Measurements from ENCODE around the gene VGLL1. TPM values are rescaled to one million over a fixed set of nuclear protein-coding genes. Genes with fewer than 3 reads are reported as not detected.
A peak's percentile ranks its signal among the peaks of the same experiment; 100 is the strongest.

The VGLL1 gene
- total and polyA plus RNA-seq, 10 of the 15 experiments (the other 5 are each of a cell fraction or from before 2014, with no cell fraction given) = not detected

- no peaks in the 10 kb centered on the region for H3K36me3 ChIP-seq (ENCODE audit: control insufficient read depth in 2 of 2, insufficient read depth in 2 of 2, low read length in 1 of 2)
- TSS peak; percentile 98 for BruUV-seq (replicated peaks)
- ChIA-PET POLR2A (no interaction called here), CTCF (no interaction called here), SMC1A (ENCODE audit: uncharacterized antibody, unreplicated experiment) (no interaction called here), RAD21 (ENCODE audit: unreplicated experiment) (interaction anchor here (2.2 kb wide), 1 partner anchor 199 kb away, joined by 6 read pairs; no protein-coding TSS in a partner anchor)
- H3K9ac ChIP-seq (ENCODE audit: control insufficient read depth, insufficient read depth, low read length) = peak overlapping the region; percentile 87
- ATAC-seq = no peak; the same call in 2 of the 3 replicates
- 0 out of 2 replicates have a peak, but pooled peaks have one; percentile 61 for TF ChIP-seq POLR2AphosphoS5 (IDR thresholded peaks at IDR 0.05; ENCODE audit: low read length)
- TF ChIP-seq CREM (IDR thresholded peaks at IDR 0.05; ENCODE audit: low read depth) = no peak
- no peak for TF ChIP-seq ZNF622 (IDR thresholded peaks at IDR 0.05)
- TF ChIP-seq, protein P1, sequence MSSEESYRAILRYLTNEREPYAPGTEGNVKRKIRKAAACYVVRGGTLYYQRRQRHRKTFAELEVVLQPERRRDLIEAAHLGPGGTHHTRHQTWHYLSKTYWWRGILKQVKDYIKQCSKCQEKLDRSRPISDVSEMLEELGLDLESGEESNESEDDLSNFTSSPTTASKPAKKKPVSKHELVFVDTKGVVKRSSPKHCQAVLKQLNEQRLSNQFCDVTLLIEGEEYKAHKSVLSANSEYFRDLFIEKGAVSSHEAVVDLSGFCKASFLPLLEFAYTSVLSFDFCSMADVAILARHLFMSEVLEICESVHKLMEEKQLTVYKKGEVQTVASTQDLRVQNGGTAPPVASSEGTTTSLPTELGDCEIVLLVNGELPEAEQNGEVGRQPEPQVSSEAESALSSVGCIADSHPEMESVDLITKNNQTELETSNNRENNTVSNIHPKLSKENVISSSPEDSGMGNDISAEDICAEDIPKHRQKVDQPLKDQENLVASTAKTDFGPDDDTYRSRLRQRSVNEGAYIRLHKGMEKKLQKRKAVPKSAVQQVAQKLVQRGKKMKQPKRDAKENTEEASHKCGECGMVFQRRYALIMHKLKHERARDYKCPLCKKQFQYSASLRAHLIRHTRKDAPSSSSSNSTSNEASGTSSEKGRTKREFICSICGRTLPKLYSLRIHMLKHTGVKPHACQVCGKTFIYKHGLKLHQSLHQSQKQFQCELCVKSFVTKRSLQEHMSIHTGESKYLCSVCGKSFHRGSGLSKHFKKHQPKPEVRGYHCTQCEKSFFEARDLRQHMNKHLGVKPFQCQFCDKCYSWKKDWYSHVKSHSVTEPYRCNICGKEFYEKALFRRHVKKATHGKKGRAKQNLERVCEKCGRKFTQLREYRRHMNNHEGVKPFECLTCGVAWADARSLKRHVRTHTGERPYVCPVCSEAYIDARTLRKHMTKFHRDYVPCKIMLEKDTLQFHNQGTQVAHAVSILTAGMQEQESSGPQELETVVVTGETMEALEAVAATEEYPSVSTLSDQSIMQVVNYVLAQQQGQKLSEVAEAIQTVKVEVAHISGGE (CRISPR knock-in tag; IDR thresholded peaks at IDR 0.05) = no peak
- 0 out of 2 replicates have a peak, but pooled peaks have one; percentile 28 for TF ChIP-seq NKRF (conservative IDR thresholded peaks at IDR 0.05)
- peak; percentile 90 for TF ChIP-seq ZNF24 (IDR thresholded peaks at IDR 0.05)
- 0 out of 2 replicates have a peak, but pooled peaks have one; percentile 14 for TF ChIP-seq ZNF687 (IDR thresholded peaks at IDR 0.05)
- no peak for TF ChIP-seq HDAC6 (IDR thresholded peaks at IDR 0.05; ENCODE audit: unreplicated experiment)
- no peak for TF ChIP-seq STAT3 (IDR thresholded peaks at IDR 0.05; ENCODE audit: low read depth, low read length)
- no peak for FAIRE-seq
- peak overlapping the region; percentile 72 for H3K4me3 ChIP-seq
- no peak for DNase-seq (ENCODE audit: low read depth, low spot score)
- peaks cover 18% of the 10 kb centered on the region for H3K79me2 ChIP-seq (ENCODE audit: control insufficient read depth, insufficient read depth, low read length)
- in situ Hi-C loops (cut with MboI) = loop anchor here (10.0 kb wide), 1 partner anchor 199 kb away; no protein-coding TSS in a partner anchor
- 38% methylated on average over 13 of the region's 13 CpGs for WGBS (ENCODE audit: insufficient coverage, insufficient replicate concordance, low lambda C conversion rate, missing lambda C conversion rate)
- no peaks in the 10 kb centered on the region; a peak in 1 of 4 replicates for H3K27me3 ChIP-seq (replicated peaks in 1 of 2; ENCODE audit: control insufficient read depth in 2 of 2, insufficient read depth in 2 of 2, low read length in 1 of 2)
- peak overlapping the region; percentile 32 for H3K4me2 ChIP-seq (ENCODE audit: control insufficient read depth, insufficient read depth)
- no peaks in the 10 kb centered on the region for H3K4me1 ChIP-seq (ENCODE audit: control insufficient read depth, insufficient read depth, low read length)
- peak overlapping the region; percentile 90 for H2AFZ ChIP-seq (ENCODE audit: control insufficient read depth, low read depth, low read length)
- H3K9me3 ChIP-seq (replicated peaks; ENCODE audit: control insufficient read depth, insufficient read depth, low read length) = no peaks in the 10 kb centered on the region
- intact Hi-C loops (cut with micrococcal nuclease; ENCODE audit: unreplicated experiment) = loop anchor here (2.0 to 5.0 kb wide), 4 partner anchors 81 to 524 kb away; partner anchors contain the start of genes MMGT1 and SLC9A6
- H3K27ac ChIP-seq (ENCODE audit: control insufficient read depth, insufficient read depth) = peak overlapping the region; percentile 90
- no peaks in the 10 kb centered on the region for H4K20me1 ChIP-seq (ENCODE audit: control insufficient read depth, insufficient read depth)
Measured at GRCh38 chrX:136496186-136496763, 35.7 kb upstream of the VGLL1 start.

All from GM12878 (cell line).